Activated CD4-positive, alpha-beta memory T cell treated with anti-CD3 and anti-CD28 coated beads for 36 hours (primary cell): ENCODE results near the gene CTIF. TPM values are rescaled to one million over a fixed set of nuclear protein-coding genes. Genes with fewer than 3 reads are reported as not detected.

Experiments
- CTCF ChIA-PET: fragments of 350-600 bp; sonication (Branson Sonifier 250); formaldehyde crosslinking; loops from one replicate; lab custom pipeline; 2021; ENCODE audit warnings: antibody characterized with exemption, inconsistent platforms; lab: Charles Lee
- POLR2A ChIA-PET: fragments of 350-600 bp; sonication (Branson Sonifier 250); formaldehyde crosslinking; loops from one replicate; lab custom pipeline; 2021; ENCODE audit warnings: antibody characterized with exemption; lab: Charles Lee
- DNase-seq: peaks from one replicate; pipeline ENCODE4 v3.0.0-alpha.2; 2020
- H3K27ac Mint-ChIP-seq: one replicate; pipeline ENCODE4 v1.8.0; 2021; ENCODE audit warnings: mixed read lengths
- H3K27me3 Mint-ChIP-seq: one replicate; pipeline ENCODE4 v1.8.0; 2021; ENCODE audit warnings: mixed read lengths
- H3K36me3 Mint-ChIP-seq: one replicate; pipeline ENCODE4 v1.8.0; 2021; ENCODE audit warnings: mixed read lengths
- H3K4me1 Mint-ChIP-seq: one replicate; pipeline ENCODE4 v1.8.0; 2021; ENCODE audit warnings: low read depth, mixed read lengths
- H3K4me3 Mint-ChIP-seq: one replicate; pipeline ENCODE4 v1.8.0; 2021; ENCODE audit warnings: mild to moderate bottlenecking, mixed read lengths
- H3K9me3 Mint-ChIP-seq: one replicate; pipeline ENCODE4 v1.8.0; 2021; ENCODE audit warnings: mixed read lengths
- intact Hi-C: fragments of 100-400 bp; cut with micrococcal nuclease; formaldehyde crosslinking; loops from one replicate; pipeline ENCODE4 v1.15.1; 2023
- total RNA-seq, 2 experiments: library from RNA; stranded (reverse); gene quantifications; one replicate each; pipeline ENCODE4 v1.2.3, GENCODE V29; 2021

Gene CTIF
- total RNA-seq, 2 experiments from 2014 or later, result 4.6 to 5.8 TPM

DNA sequence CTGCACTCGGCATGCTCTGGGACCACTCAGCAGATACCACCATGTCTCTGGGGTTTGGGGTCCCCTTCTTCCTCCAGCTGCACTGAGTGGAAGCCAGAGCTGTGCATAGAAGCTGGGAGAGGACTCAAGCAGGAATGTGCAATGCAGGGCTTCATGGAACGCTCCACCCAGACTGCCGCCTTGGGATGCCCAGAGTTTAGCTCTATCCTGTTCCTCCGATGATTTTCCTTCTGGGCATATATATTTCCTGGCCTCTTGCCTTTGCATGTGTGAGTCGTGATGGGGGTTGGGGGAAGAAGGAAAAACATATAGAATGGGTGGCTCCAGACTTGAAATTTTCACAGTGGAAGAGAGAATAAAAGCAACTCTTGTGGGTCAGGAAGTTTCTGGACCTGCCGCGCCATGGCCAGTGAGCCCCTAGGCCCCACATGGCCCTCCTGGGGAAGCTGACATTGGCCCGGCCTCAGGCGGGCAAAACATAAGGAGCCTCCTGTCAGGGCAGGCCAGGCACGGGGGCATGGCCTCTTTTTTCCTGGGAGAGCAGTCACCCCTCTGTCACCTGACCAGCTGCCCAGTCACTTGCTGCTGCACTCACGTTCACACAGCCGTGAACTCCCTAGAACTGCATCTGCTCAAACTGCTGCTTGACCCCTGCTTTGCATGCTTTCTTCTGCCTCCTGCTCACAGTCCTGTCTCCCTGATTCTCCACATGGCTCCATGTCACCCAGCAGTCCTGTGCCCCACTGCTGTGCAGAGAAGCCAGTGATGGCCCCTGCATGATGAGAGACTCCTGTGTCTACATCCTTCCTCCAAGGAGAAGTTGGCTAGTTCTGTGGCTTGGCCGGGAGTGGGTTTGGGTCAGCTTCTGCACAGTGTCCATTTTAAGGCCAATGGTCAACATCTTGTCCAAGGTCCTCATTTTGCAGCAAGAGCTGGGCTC lies 197.8 kb downstream of the CTIF start:
- POLR2A ChIA-PET, result no interaction called here
- Mint-ChIP-seq H3K27ac (no peak overlapping the region), H3K4me1 (no peaks in the 10 kb centered on the region), H3K9me3 (no peaks in the 10 kb centered on the region), H3K4me3 (no peak overlapping the region), H3K36me3 (no peaks in the 10 kb centered on the region), H3K27me3 (no peaks in the 10 kb centered on the region)
- CTCF ChIA-PET, result no interaction called here
- no peak for DNase-seq
- intact Hi-C loops, result no loop called here

DNA sequence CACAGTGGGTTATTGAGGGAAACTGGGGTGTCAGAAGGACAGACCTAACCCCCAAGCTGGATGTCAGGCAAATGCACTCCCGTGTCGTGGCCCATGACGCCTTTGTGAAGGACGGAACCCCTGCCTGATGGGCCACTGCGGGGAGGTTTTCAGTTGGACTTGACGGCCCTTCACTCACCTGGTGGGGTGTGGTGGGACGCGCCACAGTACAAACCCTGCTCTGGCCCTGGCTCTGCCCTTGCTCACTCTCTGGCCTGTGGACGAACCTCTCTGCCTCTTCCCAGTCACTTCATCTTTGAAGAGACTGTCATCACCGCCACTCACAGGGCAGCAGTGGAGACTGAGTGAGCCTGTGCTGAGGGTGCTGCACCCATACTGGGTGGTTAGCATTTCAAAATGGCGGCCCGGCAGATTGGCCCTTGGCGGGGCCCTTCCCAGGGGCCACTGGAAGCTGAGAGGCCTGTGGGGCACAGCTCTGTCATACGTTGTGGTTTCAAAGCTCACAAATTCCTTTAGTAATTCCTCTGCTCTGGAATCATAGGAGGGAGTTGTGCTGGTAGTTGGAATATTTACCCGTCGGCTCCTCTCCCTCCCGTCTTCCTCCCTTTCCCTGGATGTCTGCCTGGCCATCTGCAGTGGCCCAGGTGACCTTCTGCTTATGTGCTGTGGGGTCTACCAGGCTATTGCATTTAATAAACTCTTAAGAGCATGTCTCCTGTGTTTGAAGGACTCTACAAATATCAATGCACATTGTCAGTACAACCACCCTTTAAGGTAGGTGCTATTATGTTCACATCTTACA lies 200.6 kb downstream of the CTIF start:
- Mint-ChIP-seq H3K36me3 (no peaks in the 10 kb centered on the region), H3K4me1 (no peaks in the 10 kb centered on the region), H3K4me3 (no peak overlapping the region), H3K27ac (no peak overlapping the region), H3K9me3 (no peaks in the 10 kb centered on the region), H3K27me3 (no peaks in the 10 kb centered on the region)
- ChIA-PET CTCF (no interaction called here), POLR2A (no interaction called here)
- no peak for DNase-seq
- intact Hi-C loops, result no loop called here

DNA sequence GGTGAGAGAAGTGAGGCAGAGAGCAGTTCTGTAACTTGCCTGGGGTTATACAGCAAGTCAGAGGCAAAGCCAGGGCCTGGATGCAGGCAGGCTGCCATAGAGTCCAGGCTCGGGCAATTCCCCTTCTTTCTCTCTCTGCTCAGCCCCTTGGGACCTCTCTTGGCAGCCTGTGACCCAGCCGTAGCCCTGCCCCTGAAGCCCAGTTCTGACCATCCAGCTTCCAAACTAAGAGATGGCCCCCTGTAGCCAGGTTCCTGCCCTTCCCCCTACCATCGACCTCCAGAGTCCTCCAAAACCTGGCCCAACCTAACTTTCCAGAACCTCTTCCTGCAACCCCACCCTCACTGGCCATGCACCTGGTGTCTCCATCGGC lies 201.2 kb downstream of the CTIF start:
- CTCF ChIA-PET, result no interaction called here
- Mint-ChIP-seq H3K9me3 (no peaks in the 10 kb centered on the region), H3K36me3 (no peaks in the 10 kb centered on the region), H3K27ac (no peak overlapping the region), H3K27me3 (no peaks in the 10 kb centered on the region), H3K4me3 (no peak overlapping the region), H3K4me1 (no peaks in the 10 kb centered on the region)
- no peak for DNase-seq
- intact Hi-C loops, result no loop called here
- POLR2A ChIA-PET, result no interaction called here

DNA sequence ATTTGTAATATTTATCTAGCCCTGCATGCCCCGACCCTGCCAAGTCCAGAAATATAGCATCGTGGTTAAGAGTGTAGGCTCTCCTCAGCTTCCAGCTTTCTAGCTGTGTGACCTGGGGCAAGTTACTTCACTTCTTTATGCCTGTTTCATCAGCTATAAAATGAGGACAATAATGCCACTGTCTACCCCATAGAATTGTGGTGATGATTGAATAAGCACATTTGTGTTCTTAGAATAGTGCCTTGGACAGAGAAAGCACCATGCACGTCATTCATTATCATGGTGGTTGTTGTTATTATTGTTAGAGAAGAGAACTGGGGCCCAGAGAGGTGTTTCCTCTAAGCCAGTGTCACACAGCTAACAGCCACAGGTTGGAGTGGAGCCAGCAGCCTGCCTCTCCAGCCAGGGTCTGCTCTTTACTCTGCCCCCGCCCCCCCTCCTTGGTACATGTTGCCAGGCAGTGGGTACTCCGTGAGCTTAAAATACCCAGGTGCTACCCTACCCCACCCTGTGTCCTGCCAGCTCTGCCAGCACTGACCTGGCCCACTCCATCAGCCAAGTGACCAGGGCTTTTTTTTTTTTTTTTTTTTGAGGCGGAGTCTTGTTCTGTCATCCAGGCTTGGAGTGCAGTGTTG lies 202.1 kb downstream of the CTIF start:
- ChIA-PET POLR2A (no interaction called here), CTCF (no interaction called here)
- DNase-seq, result no peak
- no peaks in the 10 kb centered on the region for H3K4me1 Mint-ChIP-seq
- no peak overlapping the region for H3K27ac Mint-ChIP-seq
- no peaks in the 10 kb centered on the region for H3K9me3 Mint-ChIP-seq
- H3K4me3 Mint-ChIP-seq, result no peak overlapping the region
- no peaks in the 10 kb centered on the region for H3K36me3 Mint-ChIP-seq
- no peaks in the 10 kb centered on the region for H3K27me3 Mint-ChIP-seq
- intact Hi-C loops, result no loop called here

DNA sequence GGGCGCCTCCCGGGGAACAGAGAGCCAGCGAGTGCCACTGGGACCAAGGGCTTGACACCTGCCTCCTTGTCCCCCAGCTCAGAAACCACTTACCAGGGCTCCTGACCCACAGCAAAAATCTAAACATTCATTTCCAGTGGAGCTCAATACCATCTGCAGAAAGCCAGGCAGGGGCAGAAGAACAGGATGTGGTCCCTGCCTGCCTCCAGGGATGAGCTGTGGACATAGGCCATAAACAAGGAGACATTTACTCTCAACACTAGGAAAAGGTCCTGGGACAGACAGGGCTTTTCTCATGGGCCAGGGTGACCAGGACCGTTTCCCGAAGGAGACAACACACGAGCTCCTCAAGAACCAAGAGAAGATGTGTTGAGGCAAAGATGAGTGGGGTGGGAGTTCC lies 203.0 kb downstream of the CTIF start:
- Mint-ChIP-seq H3K27ac (no peak overlapping the region), H3K4me3 (no peak overlapping the region), H3K27me3 (no peaks in the 10 kb centered on the region), H3K9me3 (no peaks in the 10 kb centered on the region), H3K4me1 (no peaks in the 10 kb centered on the region), H3K36me3 (no peaks in the 10 kb centered on the region)
- DNase-seq, result no peak
- ChIA-PET POLR2A (no interaction called here), CTCF (no interaction called here)
- intact Hi-C loops, result no loop called here

DNA sequence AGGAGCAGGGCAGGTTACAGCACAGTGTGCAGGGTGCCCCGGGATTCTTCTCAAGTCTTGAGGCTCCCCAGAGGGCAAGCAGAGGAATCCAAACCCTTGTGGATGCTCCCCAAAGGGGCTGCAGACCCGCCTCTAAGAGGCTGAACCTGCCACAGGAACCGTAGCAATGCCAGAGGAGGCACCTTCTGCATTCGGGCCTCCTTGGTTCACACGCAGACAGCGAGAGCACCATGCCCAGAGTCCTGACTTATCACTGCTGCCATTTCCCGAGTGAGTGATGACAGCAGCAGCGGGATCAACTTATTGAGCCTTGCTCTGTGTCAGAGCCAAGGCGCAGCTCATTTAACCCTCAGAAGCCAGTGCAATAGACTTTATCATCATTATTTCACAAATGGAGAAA lies 203.5 kb downstream of the CTIF start:
- CTCF ChIA-PET, result no interaction called here
- DNase-seq, result no peak

DNA sequence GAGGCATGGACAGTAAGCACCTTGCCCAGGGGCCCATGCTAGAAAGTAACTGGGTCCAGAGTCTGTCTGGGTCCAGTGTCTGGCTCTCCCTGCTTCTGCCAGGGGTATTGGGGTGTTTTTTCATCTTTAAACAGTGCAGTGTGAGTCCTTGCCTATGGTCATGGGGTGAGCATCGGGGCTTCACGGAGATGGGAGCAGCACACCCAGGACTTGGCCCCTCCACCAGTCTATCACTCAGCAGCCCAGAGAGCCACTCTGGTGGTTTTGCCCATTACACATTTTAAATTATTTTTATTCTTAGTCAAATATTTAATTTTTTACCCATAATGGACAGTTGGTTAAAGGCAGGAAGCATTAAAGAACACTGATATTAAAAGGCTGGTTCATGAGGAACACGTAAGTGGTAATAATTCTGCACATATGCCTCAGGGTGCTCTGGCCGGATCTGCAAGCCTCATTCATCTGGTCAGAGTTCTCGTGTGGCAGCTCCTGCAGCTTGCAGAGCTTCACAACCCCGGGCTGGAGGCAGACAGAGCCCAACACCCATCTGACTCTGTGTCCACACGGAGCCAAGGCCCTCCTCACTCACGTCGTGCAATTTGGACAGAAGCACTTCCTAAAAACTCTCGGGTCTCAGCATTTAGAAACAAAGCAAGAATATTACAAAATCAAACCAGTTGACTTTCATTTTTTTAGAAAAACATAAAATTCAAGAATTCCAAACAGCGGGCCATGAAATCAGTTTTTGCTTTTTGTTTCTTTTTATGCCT lies 204.1 kb downstream of the CTIF start:
- H3K4me3 Mint-ChIP-seq, result no peak overlapping the region
- H3K27ac Mint-ChIP-seq, result no peak overlapping the region
- CTCF ChIA-PET, result no interaction called here

More for the DNA sequence above, 203.5 kb downstream of the CTIF start:
- no peak overlapping the region for H3K4me3 Mint-ChIP-seq
- POLR2A ChIA-PET, result no interaction called here
- no peaks in the 10 kb centered on the region for H3K4me1 Mint-ChIP-seq
- H3K27me3 Mint-ChIP-seq, result no peaks in the 10 kb centered on the region
- no peak overlapping the region for H3K27ac Mint-ChIP-seq
- H3K9me3 Mint-ChIP-seq, result no peaks in the 10 kb centered on the region
- intact Hi-C loops, result no loop called here
- H3K36me3 Mint-ChIP-seq, result no peaks in the 10 kb centered on the region

DNA sequence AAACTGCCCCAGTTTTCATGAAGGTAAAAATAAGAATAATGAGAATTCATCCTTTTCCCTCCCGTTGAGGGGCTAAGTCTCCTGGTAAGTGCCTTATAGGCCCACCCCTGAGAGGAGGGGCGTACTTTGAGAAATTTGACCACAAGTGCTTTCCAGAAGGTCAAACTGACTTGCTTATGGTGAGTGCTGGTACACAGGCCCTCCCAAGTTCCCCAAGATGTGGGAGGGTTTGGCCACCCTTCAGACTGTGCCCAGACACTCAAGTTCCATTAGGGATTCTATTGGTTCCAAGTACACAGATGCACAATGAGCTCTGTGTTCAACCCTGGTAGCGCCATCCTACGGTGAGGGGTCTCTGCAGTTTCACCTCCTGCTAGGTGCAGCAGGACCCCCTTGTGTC lies 205.1 kb downstream of the CTIF start:
- no peak for DNase-seq
- H3K9me3 Mint-ChIP-seq, result no peaks in the 10 kb centered on the region
- intact Hi-C loops, result no loop called here
- POLR2A ChIA-PET, result no interaction called here
- no peaks in the 10 kb centered on the region for H3K36me3 Mint-ChIP-seq
- no peaks in the 10 kb centered on the region for H3K4me1 Mint-ChIP-seq
- H3K27me3 Mint-ChIP-seq, result no peaks in the 10 kb centered on the region
- H3K27ac Mint-ChIP-seq, result no peak overlapping the region
- H3K4me3 Mint-ChIP-seq, result no peak overlapping the region
- CTCF ChIA-PET, result no interaction called here

More for the DNA sequence above, 204.1 kb downstream of the CTIF start:
- Mint-ChIP-seq H3K4me1 (no peaks in the 10 kb centered on the region), H3K9me3 (no peaks in the 10 kb centered on the region), H3K27me3 (no peaks in the 10 kb centered on the region), H3K36me3 (no peaks in the 10 kb centered on the region)
- intact Hi-C loops, result no loop called here
- no peak for DNase-seq
- POLR2A ChIA-PET, result no interaction called here

DNA sequence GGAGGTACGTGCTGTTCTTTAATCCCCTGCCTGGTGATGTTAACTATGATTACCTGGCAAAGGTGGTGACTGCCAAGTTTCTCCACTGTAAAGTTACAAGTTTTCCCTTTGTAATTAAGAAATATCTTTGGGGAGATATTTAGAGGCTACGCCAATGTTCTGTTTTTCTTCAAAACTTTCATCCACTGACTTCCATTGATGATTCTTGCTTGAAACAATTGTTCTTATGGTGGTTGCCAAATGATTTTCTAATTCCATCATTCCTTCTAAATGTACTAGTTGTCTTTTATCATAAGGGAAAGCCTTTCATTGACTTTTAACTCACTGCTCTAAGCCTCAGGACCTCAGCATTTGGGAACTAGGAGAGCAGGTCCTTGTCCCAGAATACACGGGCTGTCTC lies 206.5 kb downstream of the CTIF start:
- ChIA-PET CTCF (no interaction called here), POLR2A (no interaction called here)
- DNase-seq, result no peak
- Mint-ChIP-seq H3K27me3 (no peaks in the 10 kb centered on the region), H3K36me3 (no peaks in the 10 kb centered on the region), H3K27ac (no peak overlapping the region), H3K4me3 (no peak overlapping the region), H3K9me3 (no peaks in the 10 kb centered on the region), H3K4me1 (no peaks in the 10 kb centered on the region)
- intact Hi-C loops, result no loop called here

DNA sequence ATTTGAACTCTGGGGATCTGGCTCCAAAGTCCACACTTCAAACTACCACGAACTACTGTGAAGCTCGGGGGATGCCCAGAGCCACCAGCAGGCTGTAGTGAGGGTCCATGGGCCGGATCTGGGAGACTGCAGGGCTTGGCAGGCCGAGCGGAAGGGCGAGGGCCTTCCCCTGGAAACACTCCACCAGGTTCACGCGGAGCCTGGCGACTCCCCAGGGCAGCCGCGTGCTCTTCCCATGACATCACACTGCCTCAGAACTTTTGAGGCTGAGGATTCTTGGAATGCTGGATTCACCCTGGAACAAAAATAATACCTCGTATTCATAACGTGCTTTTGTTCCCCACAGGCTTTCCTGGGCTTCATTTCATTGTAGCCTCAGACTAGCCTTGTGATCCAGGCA lies 210.9 kb downstream of the CTIF start:
- intact Hi-C loops, result no loop called here
- Mint-ChIP-seq H3K36me3 (no peaks in the 10 kb centered on the region), H3K4me1 (no peaks in the 10 kb centered on the region), H3K27me3 (no peaks in the 10 kb centered on the region), H3K27ac (no peak overlapping the region), H3K4me3 (no peak overlapping the region), H3K9me3 (no peaks in the 10 kb centered on the region)
- POLR2A ChIA-PET, result no interaction called here
- no peak for DNase-seq
- CTCF ChIA-PET, result no interaction called here

DNA sequence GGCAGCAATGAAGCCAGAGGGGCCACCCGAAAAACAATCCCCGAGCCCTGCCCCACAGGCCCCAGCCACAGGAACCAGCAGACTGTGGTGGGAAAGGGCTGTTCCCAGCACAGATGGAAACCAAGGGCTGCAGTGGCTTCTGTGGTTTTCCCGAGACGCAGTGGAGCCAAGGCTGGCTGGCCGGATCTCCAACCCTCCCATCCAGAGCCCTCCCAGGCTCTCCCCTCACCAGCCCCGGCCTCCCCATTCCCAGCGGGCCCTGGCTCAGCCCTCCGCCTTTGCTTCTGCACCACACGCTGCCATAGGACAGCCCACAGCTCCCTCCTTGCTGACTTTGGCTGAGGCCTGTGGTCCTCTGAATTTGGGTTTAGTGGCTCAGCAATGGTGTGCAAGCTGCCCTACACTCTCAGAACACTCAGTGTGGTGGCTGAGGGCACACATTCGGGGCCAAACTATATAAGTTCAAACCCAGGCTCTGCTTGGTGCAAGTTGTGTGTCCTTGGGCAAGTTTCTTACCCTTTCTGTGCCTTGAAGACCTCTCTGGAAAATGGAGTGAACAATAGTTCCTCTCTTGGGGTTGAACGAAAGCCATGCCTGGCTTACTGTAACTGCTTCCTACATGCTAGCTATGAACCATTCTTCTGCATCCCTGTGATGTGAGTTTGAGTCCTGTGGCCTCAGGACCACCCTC lies 211.8 kb downstream of the CTIF start:
- DNase-seq, result no peak
- intact Hi-C loops, result no loop called here
- H3K36me3 Mint-ChIP-seq, result no peaks in the 10 kb centered on the region
- no peaks in the 10 kb centered on the region for H3K9me3 Mint-ChIP-seq
- H3K4me3 Mint-ChIP-seq, result no peak overlapping the region
- H3K4me1 Mint-ChIP-seq, result no peaks in the 10 kb centered on the region
- no peaks in the 10 kb centered on the region for H3K27me3 Mint-ChIP-seq
- ChIA-PET CTCF (no interaction called here), POLR2A (no interaction called here)
- H3K27ac Mint-ChIP-seq, result no peak overlapping the region
